Right renal cortex interstitium (tissue), 3 donors: Measurements from ENCODE around the gene SAMD13. TPM values are rescaled to one million over a fixed set of nuclear protein-coding genes. Genes with fewer than 3 reads are reported as not detected.

Source experiments
- DNase-seq, 3 donors: peaks; one replicate each; pipeline ENCODE4 v3.0.0-alpha.2; 2013; ENCODE audit warnings: low read depth in 3 of 3, low spot score in 2 of 3
- polyA plus RNA-seq, 3 donors: library from polyadenylated mRNA; unstranded; fragments of 120-200 nt; gene quantifications; one replicate each; pipeline ENCODE4 v1.2.1, GENCODE V29; 2013; ENCODE audit not compliant: insufficient read length in 3 of 3

Gene SAMD13
- 1 to 10 TPM; 5.8 to 7.1 (median 6.4) TPM for polyA plus RNA-seq

- DNase-seq = peak; percentile 80 to 87 (median 80)
Measured at GRCh38 chr1:84301004-84301784, at the start of gene SAMD13. Gene SAMD13 (plus strand): TSS chr1:84301708. CDS start chr1:84303235, 1,527 bp downstream.

- DNase-seq = no peak
Measured at GRCh38 chr1:84253036-84253435, 48.5 kb upstream of the SAMD13 start.

GRCh38 chr1:84253891-84254290 is 47.6 kb upstream of the SAMD13 start:
- no peak for DNase-seq

- DNase-seq = no peak
Measured at GRCh38 chr1:84254703-84255238, 46.7 kb upstream of the SAMD13 start.

- DNase-seq = no peak
Measured at GRCh38 chr1:84255582-84255981, 45.9 kb upstream of the SAMD13 start.

GRCh38 chr1:84257617-84258016 is 43.9 kb upstream of the SAMD13 start:
- DNase-seq = no peak

GRCh38 chr1:84259376-84259775 is 42.1 kb upstream of the SAMD13 start:
- DNase-seq = no peak

- DNase-seq = no peak
Measured at GRCh38 chr1:84259989-84260388, 41.5 kb upstream of the SAMD13 start.

- DNase-seq = no peak
Measured at GRCh38 chr1:84260852-84261518, 40.5 kb upstream of the SAMD13 start.

- no peak for DNase-seq
Measured at GRCh38 chr1:84264961-84265360, 36.5 kb upstream of the SAMD13 start.

- no peak for DNase-seq
Measured at GRCh38 chr1:84265867-84266266, 35.6 kb upstream of the SAMD13 start.

- DNase-seq = no peak
Measured at GRCh38 chr1:84266748-84267147, 34.8 kb upstream of the SAMD13 start.

GRCh38 chr1:84267476-84267875 is 34.0 kb upstream of the SAMD13 start:
- no peak for DNase-seq

GRCh38 chr1:84268346-84268745 is 33.2 kb upstream of the SAMD13 start:
- no peak for DNase-seq

- no peak for DNase-seq
Measured at GRCh38 chr1:84269306-84269705, 32.2 kb upstream of the SAMD13 start.

- peak; percentile 38 to 48 (median 47) for DNase-seq
Measured at GRCh38 chr1:84271441-84272151, 29.9 kb upstream of the SAMD13 start.

- DNase-seq = no peak
Measured at GRCh38 chr1:84272401-84272800, 29.1 kb upstream of the SAMD13 start.

GRCh38 chr1:84277343-84278059 is 24.0 kb upstream of the SAMD13 start:
- no peak for DNase-seq

- DNase-seq = no peak
Measured at GRCh38 chr1:84278905-84279304, 22.6 kb upstream of the SAMD13 start.

- DNase-seq = no peak
Measured at GRCh38 chr1:84280912-84281311, 20.6 kb upstream of the SAMD13 start.
